Right cardiac atrium (tissue), 5 donors: ENCODE data around the gene WNT1. TPM values are rescaled to one million over a fixed set of nuclear protein-coding genes. Genes with fewer than 3 reads are reported as not detected.
A peak's percentile ranks its signal among the peaks of the same experiment; 100 is the strongest.

Experiments used
- ATAC-seq, 2 donors: fragments of 200-7000 bp; cut with Tn5 transposase; one replicate each; pipeline versions ENCODE4 v1.8.0 to v1.9.1; 2020; ENCODE audit warnings: moderate library complexity in 2 of 2, mild to moderate bottlenecking in 1 of 2
- DNase-seq, 3 donors: peaks; one replicate each; pipeline ENCODE4 v3.0.0-alpha.2; 2020
- H3K27ac ChIP-seq: one replicate; pipeline ENCODE4 v1.5.1; 2013; ENCODE audit warnings: mild to moderate bottlenecking, low read length, control low read depth, moderate library complexity
- H3K27me3 ChIP-seq: one replicate; pipeline ENCODE4 v1.6.1; 2013; ENCODE audit not compliant: control insufficient read depth, insufficient read depth
- H3K4me1 ChIP-seq: one replicate; pipeline ENCODE4 v1.6.1; 2013; ENCODE audit warnings: low read length; ENCODE audit not compliant: control insufficient read depth, insufficient read depth
- H3K4me3 ChIP-seq: one replicate; pipeline ENCODE4 v1.5.1; 2013; ENCODE audit warnings: low read length, control low read depth
- H3K9me3 ChIP-seq: one replicate; pipeline ENCODE4 v1.6.1; 2013; ENCODE audit warnings: low read length; ENCODE audit not compliant: control insufficient read depth
- WGBS: extraction: QIAGEN DNeasy Blood & Tissue Kit; methylation state at CpG from one replicate; pipeline ENCODE4 v1.1.7; 2013; 5-methylcytosine and 5-hydroxymethylcytosine counted together
- intact Hi-C, 4 donors: fragments of 100-400 bp; cut with DNase I; formaldehyde crosslinking; loops; one replicate each; pipeline versions ENCODE4 v1.11.0 to v1.14.0; 2022 to 2023
- polyA plus RNA-seq: library from polyadenylated mRNA; stranded (reverse); fragments of 200-250 nt; gene quantifications from one replicate; pipeline ENCODE4 v1.2.3, GENCODE V29; 2013
- total RNA-seq, 4 donors: library from RNA; stranded (reverse); fragmentation: NEBNext Ultra II Directional; extraction: Animal tissue kit (Norgen Biotek cat#: 25700); gene quantifications; one replicate each; pipeline ENCODE4 v1.2.1, GENCODE V29; 2021
- donor health status: healthy with polysubstance abuse.
- donor health status: DM: no; HTN: yes; CAD: no.
- donor health status: DM: no; HTN: no; CAD: no.
- donor health status: DM: no; HTN: yes; CAD: no; lungs with severe emphysema.
- donor health status: DM: yes; HTN: yes; CAD: no.

WNT1 gene
- total and polyA plus RNA-seq, 5 donors = not detected

DNA sequence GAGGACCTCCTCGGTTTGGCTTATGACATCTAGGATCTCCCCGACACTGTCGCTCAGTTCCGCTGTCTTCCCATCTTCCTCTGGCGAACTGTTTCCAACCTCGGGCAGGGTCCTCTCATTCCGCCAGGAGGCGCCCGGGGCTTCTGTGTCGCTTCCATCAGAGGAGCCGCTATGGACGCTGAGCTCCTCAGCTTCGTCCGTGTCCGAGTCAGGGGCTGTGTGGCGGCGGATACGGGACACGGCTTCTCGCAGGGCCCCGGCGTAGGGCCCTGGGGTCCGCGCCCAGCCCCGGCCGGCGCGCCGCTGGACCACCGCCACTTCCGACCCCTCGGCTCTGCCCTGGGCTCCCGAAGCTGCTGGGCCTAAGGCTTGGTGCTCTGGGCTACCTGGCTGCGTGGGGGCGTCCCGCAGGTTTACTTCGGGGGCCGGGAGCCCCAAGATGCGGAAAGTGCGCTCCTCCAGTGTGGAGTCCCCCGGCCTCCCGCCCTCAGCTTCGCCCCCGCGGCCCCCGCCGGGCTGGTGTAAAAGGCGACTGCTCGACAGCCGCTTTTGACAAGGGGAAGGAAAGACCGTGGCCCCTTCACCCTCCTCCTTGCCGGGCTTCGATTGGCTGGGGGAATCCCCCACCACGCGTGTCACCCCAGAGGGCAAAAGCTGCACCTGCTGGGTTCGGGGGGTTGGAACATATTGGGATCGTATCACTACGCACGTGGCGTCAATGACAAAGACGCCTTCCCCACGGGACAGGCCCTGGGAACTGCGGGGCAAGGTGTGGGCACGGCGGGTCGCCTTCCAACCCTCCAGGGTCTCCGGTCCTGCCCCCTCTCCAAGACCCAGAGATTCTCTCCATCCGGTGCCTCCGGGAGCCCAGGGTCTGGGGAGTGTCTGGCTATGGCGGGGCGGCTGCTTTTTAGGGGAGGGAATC lies 18.9 kb downstream of the WNT1 start:
- Histone ChIP-seq H3K27ac (no peak overlapping the region), H3K9me3 (no peaks in the 10 kb centered on the region), H3K4me3 (peak overlapping the region; percentile 31), H3K27me3 (no peaks in the 10 kb centered on the region), H3K4me1 (peaks cover 7% of the 10 kb centered on the region)
- DNase-seq = peak; percentile 81 to 92 (median 91)
- 5% methylated on average over 71 of the region's 71 CpGs for WGBS
- intact Hi-C loops = loop anchor here in 1 of 4 donors (5.0 kb wide), 1 partner anchor 145 kb away; the partner anchor contains the start of gene DDX23
- ATAC-seq = peak; percentile 68 to 72

DNA sequence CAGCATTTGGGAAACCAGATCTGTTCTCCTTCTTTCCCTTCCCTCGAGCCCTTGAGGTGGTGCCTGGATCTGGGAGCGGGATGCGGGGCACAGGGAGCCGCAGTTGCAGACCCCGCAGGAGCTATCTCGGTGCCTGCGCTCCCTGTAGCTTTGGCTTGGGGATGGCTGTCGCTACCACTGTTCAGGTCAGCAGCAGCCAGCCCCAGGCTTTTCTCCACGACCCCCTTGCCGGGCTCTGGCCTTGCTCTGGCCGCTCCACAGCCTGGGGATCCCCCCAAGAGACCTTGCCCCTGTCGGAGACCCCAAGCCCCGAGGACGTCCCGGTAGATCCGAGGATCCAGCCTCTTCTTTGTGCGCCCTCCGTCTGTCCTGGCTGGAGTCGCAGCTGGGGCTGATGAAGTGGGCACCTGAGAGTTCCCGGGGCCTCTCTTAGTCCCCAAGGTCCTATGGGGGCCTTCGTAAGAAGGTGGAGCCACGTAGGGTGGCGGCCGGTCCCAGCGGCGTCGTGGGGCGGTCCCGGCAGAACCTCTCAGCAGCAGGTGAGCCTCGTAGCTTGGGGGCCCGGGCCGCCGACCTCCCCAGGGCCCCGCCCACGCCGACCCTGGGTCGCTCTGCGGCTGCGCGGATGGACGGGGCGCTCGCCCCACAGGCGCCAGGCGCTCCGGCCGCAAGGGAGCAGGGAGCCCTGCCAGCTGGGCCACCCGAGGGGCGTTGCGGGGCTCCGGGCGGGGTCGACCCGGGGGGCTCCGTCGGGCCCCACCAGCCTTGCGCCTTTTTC lies 19.8 kb downstream of the WNT1 start:
- DNase-seq = peak in 2 of 3 donors; percentile 64 to 74
- H3K27ac ChIP-seq = no peak overlapping the region
- H3K4me1 ChIP-seq = peaks cover 7% of the 10 kb centered on the region
- peak overlapping the region; percentile 31 for H3K4me3 ChIP-seq
- ATAC-seq = peak; percentile 4 to 20
- 4% methylated on average over 57 of the region's 57 CpGs for WGBS
- intact Hi-C loops = loop anchor here in 1 of 4 donors (5.0 kb wide), 1 partner anchor 146 kb away; the partner anchor contains the start of gene DDX23
- H3K9me3 ChIP-seq = no peaks in the 10 kb centered on the region
- no peaks in the 10 kb centered on the region for H3K27me3 ChIP-seq

DNA sequence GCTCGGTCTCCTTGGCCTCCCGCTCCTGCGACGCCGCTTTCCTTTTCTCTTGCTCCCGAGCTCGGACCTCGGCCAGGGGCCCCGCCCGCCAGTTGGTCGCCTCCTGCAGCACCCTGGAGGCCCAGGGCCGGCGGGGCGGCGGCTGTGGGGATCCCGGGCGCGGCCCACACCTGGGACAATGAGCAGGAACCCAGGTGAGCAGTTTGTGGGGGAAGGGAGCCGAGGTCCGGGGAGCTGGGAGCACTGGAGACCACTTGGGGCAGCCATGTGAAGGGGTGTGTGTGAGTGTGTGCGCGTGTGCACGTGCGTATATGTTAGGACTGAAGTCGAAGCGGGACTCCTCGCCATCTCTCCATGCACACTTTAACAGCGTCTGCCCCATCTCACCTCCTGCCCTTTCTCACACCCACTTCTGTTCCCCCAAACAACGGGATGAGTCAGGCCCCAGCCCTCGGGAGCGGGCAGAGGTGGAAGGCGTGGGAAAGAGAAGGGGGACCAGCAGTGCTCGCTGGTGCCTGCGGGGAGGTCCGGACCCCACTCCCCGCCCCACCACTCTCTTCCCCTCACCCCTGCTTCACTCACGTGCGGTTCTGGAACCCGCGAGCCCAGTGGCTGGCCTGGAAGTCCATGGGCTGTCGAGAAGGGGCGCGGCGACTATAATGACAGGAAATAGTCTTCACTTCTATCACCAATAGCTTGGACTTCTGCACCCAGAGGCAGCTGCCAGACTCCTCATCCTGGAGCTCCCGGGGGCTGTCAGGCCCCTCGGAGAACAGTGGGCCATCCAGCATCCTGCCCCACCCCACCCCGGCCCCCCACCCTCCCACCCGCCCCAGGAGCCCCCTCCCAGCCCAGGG lies 20.6 kb downstream of the WNT1 start:
- Histone ChIP-seq H3K4me3 (peak overlapping the region; percentile 11), H3K4me1 (peaks cover 7% of the 10 kb centered on the region), H3K27ac (no peak overlapping the region), H3K27me3 (no peaks in the 10 kb centered on the region), H3K9me3 (no peaks in the 10 kb centered on the region)
- peak in 1 of 3 donors; percentile 69 for DNase-seq
- 1% methylated on average over 48 of the region's 48 CpGs for WGBS
- intact Hi-C loops = loop anchor here in 1 of 4 donors (5.0 kb wide), 1 partner anchor 146 kb away; the partner anchor contains the start of gene DDX23
- no peak for ATAC-seq

DNA sequence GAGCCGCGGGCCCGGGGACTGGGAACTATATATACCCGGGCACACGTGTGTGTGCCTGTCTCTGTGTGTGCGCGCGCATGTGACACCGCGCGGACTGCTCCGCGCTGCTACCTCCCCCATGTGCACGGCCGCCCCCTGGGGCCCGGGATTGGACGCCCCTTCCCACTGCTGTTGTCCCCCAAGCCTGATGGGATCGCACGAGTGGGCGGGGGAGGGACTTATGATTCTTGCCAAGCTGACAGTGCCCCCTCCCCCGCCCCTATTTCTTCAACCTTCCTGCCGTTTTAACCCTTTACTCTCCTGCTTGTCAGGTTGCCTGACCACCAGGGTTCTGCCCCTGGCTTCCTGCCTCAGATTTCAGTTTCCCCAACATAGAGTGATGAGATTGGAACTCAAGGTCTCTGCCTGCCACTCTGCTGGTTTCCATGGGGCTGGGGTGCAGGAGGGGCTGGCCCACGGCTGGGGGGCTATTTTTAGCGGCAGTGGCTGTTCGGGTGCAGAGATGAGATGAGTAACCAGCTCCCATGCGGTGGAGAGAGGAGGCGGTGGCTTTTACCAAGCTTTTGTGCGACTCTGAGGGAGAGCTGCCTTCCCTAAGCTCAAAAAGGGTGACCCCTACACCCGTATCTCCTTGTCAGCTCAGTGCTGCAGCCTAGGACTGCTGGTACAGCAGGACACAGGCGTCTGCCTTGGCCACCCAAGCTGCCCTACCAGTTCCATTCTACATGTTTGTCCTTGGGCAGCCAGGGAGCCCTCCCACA lies 21.4 kb downstream of the WNT1 start, which contains the start of gene DDN:
DDN (minus strand) TSS at position 5 of the 761 bp plus-strand sequence. CDS start 88 bp downstream, outside the sequence.
- ATAC-seq (peak; percentile 24 to 33), DNase-seq (peak; percentile 46 to 74 (median 73))
- H3K4me1 ChIP-seq = peaks cover 7% of the 10 kb centered on the region
- intact Hi-C loops = loop anchor here in 1 of 4 donors (5.0 kb wide), 1 partner anchor 147 kb away; the partner anchor contains the start of gene DDX23
- no peaks in the 10 kb centered on the region for H3K9me3 ChIP-seq
- peak within 1 kb of the TSS; percentile 21 for H3K4me3 ChIP-seq
- no peaks in the 10 kb centered on the region for H3K27me3 ChIP-seq
- WGBS = 3% methylated on average over 30 of the region's 30 CpGs
- H3K27ac ChIP-seq = peak within 1 kb of the TSS; percentile 50

DNA sequence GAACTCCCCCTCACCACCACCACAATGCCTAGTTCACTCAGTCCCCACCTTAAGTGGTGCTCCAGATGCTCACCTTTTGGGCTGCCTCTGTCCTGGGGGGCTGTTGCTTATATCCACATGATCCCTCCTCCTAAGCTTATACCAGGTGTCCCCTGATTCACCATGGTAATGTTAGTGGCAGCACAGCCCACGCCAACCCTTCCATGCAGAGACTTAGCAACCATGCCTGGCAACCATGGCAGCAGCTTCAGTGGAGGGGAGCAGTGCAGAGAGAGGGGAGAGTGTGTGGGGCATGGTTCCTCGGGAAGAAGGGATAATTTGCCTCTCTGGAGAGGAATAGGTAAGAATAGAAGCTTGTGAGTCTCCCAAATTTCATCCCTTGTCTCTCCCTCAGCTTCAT lies 22.2 kb downstream of the WNT1 start:
- ATAC-seq = no peak
- WGBS = 87% methylated on average over 2 of the region's 2 CpGs
- H3K4me3 ChIP-seq = no peak overlapping the region
- DNase-seq = no peak
- intact Hi-C loops = no loop called here
- H3K4me1 ChIP-seq = peaks cover 7% of the 10 kb centered on the region
- peak overlapping the region; percentile 50 for H3K27ac ChIP-seq
- no peaks in the 10 kb centered on the region for H3K27me3 ChIP-seq
- no peaks in the 10 kb centered on the region for H3K9me3 ChIP-seq

DNA sequence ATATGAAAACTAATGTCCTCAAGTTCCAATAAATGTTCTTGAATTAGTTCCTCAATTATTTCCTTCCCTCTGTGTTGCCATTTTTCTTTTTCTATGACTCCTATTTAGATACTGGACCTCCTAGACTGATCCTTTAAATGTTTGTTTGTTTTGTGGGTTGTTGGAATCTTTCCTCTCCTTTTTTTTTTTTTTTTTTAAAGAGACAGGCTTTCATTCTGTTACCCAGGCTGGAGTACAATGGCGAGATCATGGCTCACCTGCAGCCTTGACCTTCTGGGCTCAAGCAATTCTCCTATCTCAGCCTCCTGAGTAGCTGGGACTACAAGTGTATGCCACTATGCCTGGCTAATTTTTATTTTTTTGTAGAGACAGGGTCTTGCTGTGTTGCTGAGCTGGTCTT lies 30.8 kb downstream of the WNT1 start:
- intact Hi-C loops = no loop called here
- no peak overlapping the region for H3K4me3 ChIP-seq
- H3K27ac ChIP-seq = no peak overlapping the region
- 91% methylated on average over 1 of the region's 1 CpG for WGBS
- no peak for ATAC-seq
- H3K27me3 ChIP-seq = no peaks in the 10 kb centered on the region
- no peaks in the 10 kb centered on the region for H3K9me3 ChIP-seq
- no peaks in the 10 kb centered on the region for H3K4me1 ChIP-seq
- DNase-seq = no peak

DNA sequence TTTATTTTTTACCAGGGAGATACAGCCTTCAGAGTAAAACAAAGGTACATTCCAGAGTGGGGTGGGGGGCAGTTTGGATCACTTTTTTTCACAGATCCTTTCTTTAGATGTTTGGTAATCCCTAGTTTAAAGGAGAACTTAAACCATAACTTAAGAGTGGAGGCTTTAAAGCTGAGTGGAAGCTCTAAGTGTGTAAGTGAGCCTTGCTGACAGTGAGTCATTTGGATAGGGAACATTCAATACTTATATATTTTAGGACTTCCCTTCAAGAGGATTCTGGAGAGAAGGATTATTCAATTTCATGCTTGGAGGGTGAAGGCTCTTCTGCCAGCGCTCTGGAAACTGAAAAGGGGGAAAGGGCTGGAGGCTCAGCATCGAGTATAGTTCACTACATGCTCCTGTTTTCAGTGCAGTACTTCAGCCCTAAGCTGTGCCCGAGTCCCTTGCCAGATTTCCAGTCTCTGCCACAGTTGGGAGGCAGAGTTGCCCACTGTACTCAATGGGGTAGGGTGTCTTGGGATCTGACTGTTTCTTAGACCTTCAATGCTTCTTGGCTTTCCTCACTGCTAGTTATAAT lies 32.1 kb downstream of the WNT1 start:
- no peak for ATAC-seq
- peaks cover 5% of the 10 kb centered on the region for H3K4me1 ChIP-seq
- no peak overlapping the region for H3K4me3 ChIP-seq
- intact Hi-C loops = no loop called here
- H3K9me3 ChIP-seq = no peaks in the 10 kb centered on the region
- no peak overlapping the region for H3K27ac ChIP-seq
- DNase-seq = no peak
- H3K27me3 ChIP-seq = no peaks in the 10 kb centered on the region
- 93% methylated on average over 3 of the region's 3 CpGs for WGBS

DNA sequence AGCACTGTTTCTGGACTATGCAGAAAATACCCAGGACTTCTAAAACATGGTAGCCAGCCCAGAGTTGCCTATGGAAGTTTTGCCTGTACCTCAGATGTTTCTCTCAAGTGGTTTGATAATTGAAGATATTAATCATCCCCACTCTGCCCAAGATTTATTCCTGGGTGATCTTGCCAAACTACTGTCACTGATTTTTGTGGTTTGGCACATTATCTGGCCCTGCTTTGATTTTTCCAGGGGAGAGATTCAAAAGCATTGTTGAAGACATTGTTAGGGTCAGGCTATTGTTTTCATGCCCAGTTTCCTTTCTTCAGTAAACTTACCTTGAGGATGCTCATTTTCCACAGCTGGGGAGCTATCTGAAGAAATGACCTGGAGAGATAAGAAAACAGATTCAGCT lies 34.6 kb downstream of the WNT1 start:
- ATAC-seq = no peak
- H3K27ac ChIP-seq = no peak overlapping the region
- no peaks in the 10 kb centered on the region for H3K27me3 ChIP-seq
- no peaks in the 10 kb centered on the region for H3K9me3 ChIP-seq
- intact Hi-C loops = no loop called here
- H3K4me1 ChIP-seq = peaks cover 5% of the 10 kb centered on the region
- H3K4me3 ChIP-seq = no peak overlapping the region
- DNase-seq = no peak

DNA sequence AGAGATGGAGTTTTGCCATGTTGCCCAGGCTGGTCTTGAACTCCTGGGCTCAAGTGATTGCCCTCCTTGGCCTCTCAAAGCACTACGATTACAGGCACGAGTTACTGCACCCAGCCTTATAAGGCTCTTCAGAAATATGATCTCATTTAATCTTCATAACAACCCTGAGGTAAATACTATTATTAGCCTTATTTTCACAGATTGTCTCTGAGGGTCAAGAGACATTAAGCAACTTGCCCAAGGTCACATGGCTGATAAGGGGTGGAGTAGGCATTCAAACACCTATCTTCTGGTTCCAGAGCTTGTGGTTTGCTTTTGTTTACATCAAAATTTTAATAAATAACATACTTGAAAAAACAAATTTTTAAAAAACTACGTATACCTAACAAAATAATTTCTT lies 35.3 kb downstream of the WNT1 start:
- ATAC-seq (no peak), DNase-seq (no peak)
- Histone ChIP-seq H3K4me1 (peaks cover 6% of the 10 kb centered on the region), H3K27me3 (no peaks in the 10 kb centered on the region), H3K9me3 (no peaks in the 10 kb centered on the region), H3K4me3 (no peak overlapping the region), H3K27ac (no peak overlapping the region)
- intact Hi-C loops = no loop called here
- 82% methylated on average over 3 of the region's 3 CpGs for WGBS
